ENCODE results near the gene EEF1A1.

DNA sequence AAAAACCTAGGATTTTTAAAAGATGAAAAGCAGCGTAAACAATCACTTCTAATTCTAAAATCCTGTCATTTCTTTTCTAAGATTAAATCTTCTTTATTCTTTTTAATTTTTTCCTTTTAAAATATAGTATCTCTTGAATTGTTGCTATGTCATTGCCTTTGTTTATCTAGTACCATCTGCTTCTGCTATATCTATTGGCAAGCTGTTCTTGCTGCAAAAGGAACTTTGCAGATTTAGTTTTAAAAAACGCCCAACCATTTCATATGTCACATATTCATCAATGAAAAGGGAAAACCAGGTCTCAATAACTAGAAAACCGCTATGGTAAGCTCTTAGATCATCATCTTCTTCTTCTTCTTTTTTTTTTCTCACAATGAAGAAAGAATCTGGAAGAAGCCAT, 11.5 kb upstream of the EEF1A1 start:
- TF ChIP-seq POLR2A (IDR thresholded peaks at IDR 0.05; ENCODE audit: low read depth, low read length) (no peak), POLR2AphosphoS5 (IDR thresholded peaks at IDR 0.05; ENCODE audit: low read depth, low read length) (no peak)
